Measurements from ENCODE around the gene TF.

The TF gene

DNA sequence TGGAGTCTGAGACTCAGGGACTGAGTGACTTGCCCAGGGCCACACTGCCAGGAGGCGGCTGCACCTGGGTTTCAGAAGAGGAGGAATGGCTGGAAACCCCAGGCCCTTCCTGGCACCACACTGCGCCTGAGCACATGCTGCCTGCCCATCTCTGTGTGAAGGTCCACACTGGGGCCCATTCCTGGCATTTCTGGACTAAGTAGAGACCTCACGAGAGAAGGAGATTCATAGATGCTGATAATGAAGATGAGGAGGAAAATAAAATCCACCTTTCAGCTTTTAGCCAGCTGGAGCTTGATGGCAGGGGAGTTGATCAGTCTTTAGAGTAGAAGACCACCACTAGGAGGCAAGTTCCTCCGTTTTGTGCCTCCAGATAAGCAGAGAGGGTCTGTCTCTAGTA lies 40.2 kb upstream of the TF start:
- Histone ChIP-seq H3K36me3 (ENCODE audit: control insufficient read depth in 2 of 2, insufficient read depth in 1 of 2, low read length in 2 of 2) (no peaks in the 10 kb centered on the region), H3K4me3 (ENCODE audit: low read depth, low read length) (no peak overlapping the region), H3K9me3 (ENCODE audit: control insufficient read depth, insufficient read depth, low read depth, low read length) (no peaks in the 10 kb centered on the region), H3K4me1 (ENCODE audit: control insufficient read depth, insufficient read depth, low read length) (no peaks in the 10 kb centered on the region), H3K27ac (ENCODE audit: extremely low read depth, low read depth, low read length) (no peak overlapping the region)
- ChIA-PET CTCF (no interaction called here), POLR2A (no interaction called here)
- TF ChIP-seq ZNF140 (tag by site-specific recombination; IDR thresholded peaks at IDR 0.05) (no peak), ZNF416 (tag by site-specific recombination; IDR thresholded peaks at IDR 0.05) (no peak), KLF10 (tag by site-specific recombination; IDR thresholded peaks at IDR 0.05) (no peak), ZNF341 (tag by site-specific recombination; IDR thresholded peaks at IDR 0.05; ENCODE audit: low read depth) (no peak), ZNF114 (tag by site-specific recombination; IDR thresholded peaks at IDR 0.05) (no peak), ZNF626 (tag by site-specific recombination; IDR thresholded peaks at IDR 0.05) (no peak), ZNF837 (tag by site-specific recombination; IDR thresholded peaks at IDR 0.05) (no peak), REPIN1 (tag by site-specific recombination; IDR thresholded peaks at IDR 0.05; ENCODE audit: low read depth) (no peak), SCRT2 (tag by site-specific recombination; IDR thresholded peaks at IDR 0.05) (no peak), ZNF24 (tag by site-specific recombination; IDR thresholded peaks at IDR 0.05) (no peak)
- TF ChIP-seq, protein P1, sequence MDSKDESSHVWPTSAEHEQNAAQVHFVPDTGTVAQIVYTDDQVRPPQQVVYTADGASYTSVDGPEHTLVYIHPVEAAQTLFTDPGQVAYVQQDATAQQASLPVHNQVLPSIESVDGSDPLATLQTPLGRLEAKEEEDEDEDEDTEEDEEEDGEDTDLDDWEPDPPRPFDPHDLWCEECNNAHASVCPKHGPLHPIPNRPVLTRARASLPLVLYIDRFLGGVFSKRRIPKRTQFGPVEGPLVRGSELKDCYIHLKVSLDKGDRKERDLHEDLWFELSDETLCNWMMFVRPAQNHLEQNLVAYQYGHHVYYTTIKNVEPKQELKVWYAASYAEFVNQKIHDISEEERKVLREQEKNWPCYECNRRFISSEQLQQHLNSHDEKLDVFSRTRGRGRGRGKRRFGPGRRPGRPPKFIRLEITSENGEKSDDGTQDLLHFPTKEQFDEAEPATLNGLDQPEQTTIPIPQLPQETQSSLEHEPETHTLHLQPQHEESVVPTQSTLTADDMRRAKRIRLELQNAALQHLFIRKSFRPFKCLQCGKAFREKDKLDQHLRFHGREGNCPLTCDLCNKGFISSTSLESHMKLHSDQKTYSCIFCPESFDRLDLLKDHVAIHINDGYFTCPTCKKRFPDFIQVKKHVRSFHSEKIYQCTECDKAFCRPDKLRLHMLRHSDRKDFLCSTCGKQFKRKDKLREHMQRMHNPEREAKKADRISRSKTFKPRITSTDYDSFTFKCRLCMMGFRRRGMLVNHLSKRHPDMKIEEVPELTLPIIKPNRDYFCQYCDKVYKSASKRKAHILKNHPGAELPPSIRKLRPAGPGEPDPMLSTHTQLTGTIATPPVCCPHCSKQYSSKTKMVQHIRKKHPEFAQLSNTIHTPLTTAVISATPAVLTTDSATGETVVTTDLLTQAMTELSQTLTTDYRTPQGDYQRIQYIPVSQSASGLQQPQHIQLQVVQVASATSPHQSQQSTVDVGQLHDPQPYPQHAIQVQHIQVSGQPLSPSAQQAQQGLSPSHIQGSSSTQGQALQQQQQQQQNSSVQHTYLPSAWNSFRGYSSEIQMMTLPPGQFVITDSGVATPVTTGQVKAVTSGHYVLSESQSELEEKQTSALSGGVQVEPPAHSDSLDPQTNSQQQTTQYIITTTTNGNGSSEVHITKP (tag by site-specific recombination; IDR thresholded peaks at IDR 0.05) = no peak

DNA sequence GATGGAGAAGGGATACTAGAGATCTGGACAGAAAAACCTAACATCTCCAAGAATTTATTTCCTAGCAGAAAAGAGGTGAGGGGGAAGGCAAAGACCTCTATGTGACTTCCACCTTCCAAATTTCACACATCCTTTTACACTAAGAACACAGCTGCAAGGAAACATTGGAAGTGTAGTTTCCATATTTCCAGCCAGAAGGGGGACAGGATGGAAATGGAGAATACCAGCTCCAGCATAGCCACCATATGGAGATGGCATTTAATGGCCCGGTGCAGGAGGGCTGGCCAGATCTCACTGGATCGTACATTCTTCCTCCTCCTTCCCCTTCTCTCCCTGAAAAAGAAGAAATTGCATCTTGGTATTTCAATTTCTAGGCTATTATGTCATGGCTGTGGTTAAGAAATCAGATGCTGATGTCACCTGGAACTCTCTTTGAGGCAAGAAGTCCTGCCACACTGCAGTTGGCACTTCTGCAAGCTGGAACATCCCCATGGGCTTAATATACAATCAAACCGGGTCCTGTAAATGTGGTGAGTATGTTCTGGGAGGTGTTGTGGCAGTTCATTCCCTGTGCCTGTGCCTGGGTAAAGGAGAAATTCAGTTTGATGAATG lies 36.9 kb upstream of the TF start:
- ChIA-PET CTCF (no interaction called here), POLR2A (no interaction called here)
- H3K27ac ChIP-seq (ENCODE audit: extremely low read depth, low read depth, low read length) = no peak overlapping the region
- H3K4me1 ChIP-seq (ENCODE audit: control insufficient read depth, insufficient read depth, low read length) = no peaks in the 10 kb centered on the region
- H3K4me3 ChIP-seq (ENCODE audit: low read depth, low read length) = no peak overlapping the region
- H3K36me3 ChIP-seq (ENCODE audit: control insufficient read depth in 2 of 2, insufficient read depth in 1 of 2, low read length in 2 of 2) = no peaks in the 10 kb centered on the region
- TF ChIP-seq ZNF747 (tag by site-specific recombination; IDR thresholded peaks at IDR 0.05) (no peak), ZNF776 (tag by site-specific recombination; IDR thresholded peaks at IDR 0.05; ENCODE audit: borderline replicate concordance) (no peak), ZNF23 (tag by site-specific recombination; IDR thresholded peaks at IDR 0.05; ENCODE audit: borderline replicate concordance) (no peak), ZNF792 (tag by site-specific recombination; IDR thresholded peaks at IDR 0.05) (no peak), ZNF175 (tag by site-specific recombination; IDR thresholded peaks at IDR 0.05) (no peak), ZNF791 (tag by site-specific recombination; IDR thresholded peaks at IDR 0.05) (no peak), ZNF548 (tag by site-specific recombination; IDR thresholded peaks at IDR 0.05) (no peak), ZNF785 (tag by site-specific recombination; IDR thresholded peaks at IDR 0.05) (no peak), ZNF473 (tag by site-specific recombination; IDR thresholded peaks at IDR 0.05) (no peak), GLI4 (tag by site-specific recombination; IDR thresholded peaks at IDR 0.05) (no peak)
- TF ChIP-seq, protein P2, sequence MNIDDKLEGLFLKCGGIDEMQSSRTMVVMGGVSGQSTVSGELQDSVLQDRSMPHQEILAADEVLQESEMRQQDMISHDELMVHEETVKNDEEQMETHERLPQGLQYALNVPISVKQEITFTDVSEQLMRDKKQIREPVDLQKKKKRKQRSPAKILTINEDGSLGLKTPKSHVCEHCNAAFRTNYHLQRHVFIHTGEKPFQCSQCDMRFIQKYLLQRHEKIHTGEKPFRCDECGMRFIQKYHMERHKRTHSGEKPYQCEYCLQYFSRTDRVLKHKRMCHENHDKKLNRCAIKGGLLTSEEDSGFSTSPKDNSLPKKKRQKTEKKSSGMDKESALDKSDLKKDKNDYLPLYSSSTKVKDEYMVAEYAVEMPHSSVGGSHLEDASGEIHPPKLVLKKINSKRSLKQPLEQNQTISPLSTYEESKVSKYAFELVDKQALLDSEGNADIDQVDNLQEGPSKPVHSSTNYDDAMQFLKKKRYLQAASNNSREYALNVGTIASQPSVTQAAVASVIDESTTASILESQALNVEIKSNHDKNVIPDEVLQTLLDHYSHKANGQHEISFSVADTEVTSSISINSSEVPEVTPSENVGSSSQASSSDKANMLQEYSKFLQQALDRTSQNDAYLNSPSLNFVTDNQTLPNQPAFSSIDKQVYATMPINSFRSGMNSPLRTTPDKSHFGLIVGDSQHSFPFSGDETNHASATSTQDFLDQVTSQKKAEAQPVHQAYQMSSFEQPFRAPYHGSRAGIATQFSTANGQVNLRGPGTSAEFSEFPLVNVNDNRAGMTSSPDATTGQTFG (tag by site-specific recombination; IDR thresholded peaks at IDR 0.05; ENCODE audit: borderline replicate concordance) = no peak
- H3K9me3 ChIP-seq (ENCODE audit: control insufficient read depth, insufficient read depth, low read depth, low read length) = no peaks in the 10 kb centered on the region

Data from HEK293 (cell line).